Measurements from ENCODE around the gene RABL2B. TPM values are rescaled to one million over a fixed set of nuclear protein-coding genes. Genes with fewer than 3 reads are reported as not detected.
A peak's percentile ranks its signal among the peaks of the same experiment; 100 is the strongest.
"Not testable (repeated sequence)": the region's sequence is repeated elsewhere in the genome, so short reads cannot be mapped to it uniquely, and the experiment has no call there.

RABL2B gene
- total RNA-seq, 1 experiment from 2014 or later = 27.7 TPM

- H3K4me3 ChIP-seq (ENCODE audit: low read depth in 2 of 2, low read length in 2 of 2); H3K27me3 ChIP-seq (ENCODE audit: control insufficient read depth, insufficient read depth, low read length); H3K27ac ChIP-seq (ENCODE audit: low read length); H3K4me1 ChIP-seq (ENCODE audit: control insufficient read depth, insufficient read depth, low read length); BruUV-seq (replicated peaks); DNase-seq (ENCODE audit: low read depth, low spot score); in situ Hi-C loops (cut with HindIII; ENCODE audit: low pct_unique_long_range_greater_than_20kb, low sequenced_read_pairs); CTCF ChIA-PET; H3K36me3 ChIP-seq (ENCODE audit: control insufficient read depth, insufficient read depth, low read length); H3K9me3 ChIP-seq (ENCODE audit: control insufficient read depth, insufficient read depth, low read depth, low read length); POLR2A ChIA-PET; intact Hi-C loops (cut with micrococcal nuclease; ENCODE audit: unreplicated experiment): not testable (repeated sequence)
- ATAC-seq = peak; percentile 91
- TF ChIP-seq CTCF (IDR thresholded peaks at IDR 0.05) = peak; percentile 69
Measured at GRCh38 chr22:50775132-50775531, 8.3 kb downstream of the RABL2B start.

GRCh38 chr22:50764288-50764687 lies 19.1 kb downstream of the RABL2B start:
- CTCF ChIA-PET; BruUV-seq (replicated peaks); in situ Hi-C loops (cut with HindIII; ENCODE audit: low pct_unique_long_range_greater_than_20kb, low sequenced_read_pairs); ATAC-seq; H3K27me3 ChIP-seq (ENCODE audit: control insufficient read depth, insufficient read depth, low read length); H3K27ac ChIP-seq (ENCODE audit: low read length); H3K4me3 ChIP-seq (ENCODE audit: low read depth in 2 of 2, low read length in 2 of 2); H3K4me1 ChIP-seq (ENCODE audit: control insufficient read depth, insufficient read depth, low read length); H3K9me3 ChIP-seq (ENCODE audit: control insufficient read depth, insufficient read depth, low read depth, low read length); intact Hi-C loops (cut with micrococcal nuclease; ENCODE audit: unreplicated experiment); POLR2A ChIA-PET; H3K36me3 ChIP-seq (ENCODE audit: control insufficient read depth, insufficient read depth, low read length); DNase-seq (ENCODE audit: low read depth, low spot score): not testable (repeated sequence)

- ATAC-seq; POLR2A ChIA-PET; H3K27me3 ChIP-seq (ENCODE audit: control insufficient read depth, insufficient read depth, low read length); DNase-seq (ENCODE audit: low read depth, low spot score); intact Hi-C loops (cut with micrococcal nuclease; ENCODE audit: unreplicated experiment); H3K36me3 ChIP-seq (ENCODE audit: control insufficient read depth, insufficient read depth, low read length); CTCF ChIA-PET; H3K9me3 ChIP-seq (ENCODE audit: control insufficient read depth, insufficient read depth, low read depth, low read length); H3K27ac ChIP-seq (ENCODE audit: low read length); BruUV-seq (replicated peaks); in situ Hi-C loops (cut with HindIII; ENCODE audit: low pct_unique_long_range_greater_than_20kb, low sequenced_read_pairs); H3K4me1 ChIP-seq (ENCODE audit: control insufficient read depth, insufficient read depth, low read length); H3K4me3 ChIP-seq (ENCODE audit: low read depth in 2 of 2, low read length in 2 of 2): not testable (repeated sequence)
Measured at GRCh38 chr22:50761829-50762228, 21.6 kb downstream of the RABL2B start.

GRCh38 chr22:50759597-50760341 lies 23.7 kb downstream of the RABL2B start:
- POLR2A ChIA-PET = interaction anchor here (0.6 kb wide), 1 partner anchor 123 kb away, joined by 14 read pairs; no protein-coding TSS in a partner anchor
- H3K4me1 ChIP-seq (ENCODE audit: control insufficient read depth, insufficient read depth, low read length); CTCF ChIA-PET; H3K27ac ChIP-seq (ENCODE audit: low read length); in situ Hi-C loops (cut with HindIII; ENCODE audit: low pct_unique_long_range_greater_than_20kb, low sequenced_read_pairs); H3K27me3 ChIP-seq (ENCODE audit: control insufficient read depth, insufficient read depth, low read length); DNase-seq (ENCODE audit: low read depth, low spot score); BruUV-seq (replicated peaks); H3K36me3 ChIP-seq (ENCODE audit: control insufficient read depth, insufficient read depth, low read length); intact Hi-C loops (cut with micrococcal nuclease; ENCODE audit: unreplicated experiment); H3K9me3 ChIP-seq (ENCODE audit: control insufficient read depth, insufficient read depth, low read depth, low read length); ATAC-seq; H3K4me3 ChIP-seq (ENCODE audit: low read depth in 2 of 2, low read length in 2 of 2): not testable (repeated sequence)
